HepG2 (cell line): ENCODE measurements around the gene RBM6. TPM values are rescaled to one million over a fixed set of nuclear protein-coding genes. Genes with fewer than 3 reads are reported as not detected.

Source experiments
- ADNP ChIP-seq: sonication (generic); formaldehyde crosslinking; IDR thresholded peaks from 2 replicates; pipeline ENCODE4 v1.4.0; 2020; ENCODE audit warnings: missing genetic modification reagents
- CEBPB ChIP-seq: IDR thresholded peaks from 2 replicates; pipeline ENCODE4 v1.6.1; 2011; ENCODE audit warnings: low read depth, low read length, improper control_type of control experiment, borderline replicate concordance
- POLR2AphosphoS5 ChIP-seq: IDR thresholded peaks from 2 replicates; pipeline ENCODE4 v1.6.1; 2012; ENCODE audit warnings: low read depth, low read length
- SKI ChIP-seq: fragments of 450-650 bp; IDR thresholded peaks from one replicate; pipeline ENCODE4 v1.6.1; 2018; ENCODE audit warnings: mild to moderate bottlenecking; ENCODE audit not compliant: partially characterized antibody
- SMAD3 ChIP-seq: sonication (generic); formaldehyde crosslinking; IDR thresholded peaks from 2 replicates; pipeline ENCODE4 v1.4.0; 2020; ENCODE audit warnings: missing genetic modification reagents
- SMARCC2 ChIP-seq: fragments of 450-650 bp; IDR thresholded peaks from 2 replicates; pipeline ENCODE4 v1.6.1; 2017; ENCODE audit warnings: antibody characterized with exemption, mild to moderate bottlenecking
- TBX3 ChIP-seq: fragments of 450-650 bp; IDR thresholded peaks from 2 replicates; pipeline ENCODE4 v1.6.1; 2017; ENCODE audit warnings: antibody characterized with exemption, mild to moderate bottlenecking, inconsistent platforms, borderline replicate concordance
- ZBTB20 ChIP-seq: sonication (generic); formaldehyde crosslinking; IDR thresholded peaks from 2 replicates; pipeline ENCODE4 v1.8.1; 2023; ENCODE audit warnings: missing genetic modification reagents, low read depth, mild to moderate bottlenecking, borderline replicate concordance
- ZFX ChIP-seq: sonication (generic); formaldehyde crosslinking; IDR thresholded peaks from 2 replicates; pipeline ENCODE4 v1.4.0; 2020; ENCODE audit warnings: mild to moderate bottlenecking, low read depth, missing genetic modification reagents, moderate library complexity
- ZSCAN21 ChIP-seq: sonication (generic); formaldehyde crosslinking; IDR thresholded peaks from 2 replicates; pipeline ENCODE4 v1.8.0; 2022; ENCODE audit warnings: mild to moderate bottlenecking, missing genetic modification reagents, moderate library complexity, borderline replicate concordance
- polyA plus RNA-seq, 8 experiments: library from polyadenylated mRNA; depleted of rRNA in 3 of 8; stranded (reverse) in 7 of 8; unstranded in 1 of 8; fragments of >200 nt; fragmentation: Illumina TruSeq in 4 of 8; extraction: Trizol in 4 of 8; gene quantifications; 2 replicates each; pipeline versions ENCODE4 v1.2.1 to v1.2.3, GENCODE V29; 2011 to 2016; ENCODE audit warnings: low read depth in 4 of 8, missing spikeins in 1 of 8, mixed read lengths in 1 of 8; ENCODE audit not compliant: insufficient read depth in 1 of 8
- total RNA-seq, 5 experiments: library from RNA; depleted of rRNA; stranded (reverse); fragments of >200 nt; fragmentation: Illumina TruSeq; extraction: Trizol; gene quantifications; 2 replicates each; pipeline ENCODE4 v1.2.3, GENCODE V29; 2016; ENCODE audit warnings: low read depth in 1 of 5
- TF ChIP-seq, protein P1 (sequence below): sonication (generic); formaldehyde crosslinking; conservative IDR thresholded peaks from 2 replicates; pipeline ENCODE4 v1.5.0; 2020; ENCODE audit warnings: missing genetic modification reagents
- TF ChIP-seq, protein P2 (sequence below): sonication (generic); formaldehyde crosslinking; IDR thresholded peaks from 2 replicates; pipeline ENCODE4 v1.4.0; 2020; ENCODE audit warnings: missing genetic modification reagents
- TF ChIP-seq, protein P3 (sequence below): sonication (generic); formaldehyde crosslinking; IDR thresholded peaks from 2 replicates; pipeline ENCODE4 v1.8.1; 2023; ENCODE audit warnings: mild to moderate bottlenecking, missing genetic modification reagents
- TF ChIP-seq, protein P4 (sequence below): sonication (generic); formaldehyde crosslinking; IDR thresholded peaks from 2 replicates; pipeline ENCODE4 v1.5.0; 2020; ENCODE audit warnings: mild to moderate bottlenecking, missing genetic modification reagents
- TF ChIP-seq, protein P5 (sequence below): sonication (generic); formaldehyde crosslinking; IDR thresholded peaks from 2 replicates; pipeline ENCODE4 v1.5.1; 2020; ENCODE audit warnings: mild to moderate bottlenecking, missing genetic modification reagents, borderline replicate concordance
- TF ChIP-seq, protein P6 (sequence below): sonication (generic); formaldehyde crosslinking; IDR thresholded peaks from 2 replicates; pipeline ENCODE4 v1.5.1; 2020; ENCODE audit warnings: mild to moderate bottlenecking, missing genetic modification reagents, moderate library complexity

The RBM6 gene
- total and polyA plus RNA-seq, 2 of the 13 experiments (the other 11 are each of a cell fraction or from before 2014, with no cell fraction given), result 72.7 to 86.1 TPM

DNA sequence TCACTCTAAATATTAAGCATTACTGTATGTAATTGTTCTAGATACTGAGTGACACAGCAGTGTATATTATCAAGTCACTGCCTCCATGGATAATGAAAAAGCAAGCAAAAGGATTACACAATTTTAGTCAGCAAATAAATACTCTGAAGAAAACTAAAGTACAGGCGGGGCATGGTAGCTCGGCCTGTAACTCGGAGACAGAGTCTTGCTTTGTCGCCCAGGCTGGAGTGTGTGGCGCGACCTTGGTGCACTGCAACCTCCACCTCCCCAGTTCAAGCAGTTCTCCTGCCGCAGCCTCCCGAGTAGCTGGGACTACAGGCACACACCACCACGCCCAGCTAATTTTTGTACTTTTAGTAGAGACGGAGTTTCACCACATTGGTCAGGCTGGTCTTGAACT, 32.7 kb downstream of the RBM6 start (continued):
- no peak for TF ChIP-seq ZFX (CRISPR knock-in tag)
- no peak for TF ChIP-seq ZSCAN21 (CRISPR knock-in tag)
- TF ChIP-seq, protein P1, sequence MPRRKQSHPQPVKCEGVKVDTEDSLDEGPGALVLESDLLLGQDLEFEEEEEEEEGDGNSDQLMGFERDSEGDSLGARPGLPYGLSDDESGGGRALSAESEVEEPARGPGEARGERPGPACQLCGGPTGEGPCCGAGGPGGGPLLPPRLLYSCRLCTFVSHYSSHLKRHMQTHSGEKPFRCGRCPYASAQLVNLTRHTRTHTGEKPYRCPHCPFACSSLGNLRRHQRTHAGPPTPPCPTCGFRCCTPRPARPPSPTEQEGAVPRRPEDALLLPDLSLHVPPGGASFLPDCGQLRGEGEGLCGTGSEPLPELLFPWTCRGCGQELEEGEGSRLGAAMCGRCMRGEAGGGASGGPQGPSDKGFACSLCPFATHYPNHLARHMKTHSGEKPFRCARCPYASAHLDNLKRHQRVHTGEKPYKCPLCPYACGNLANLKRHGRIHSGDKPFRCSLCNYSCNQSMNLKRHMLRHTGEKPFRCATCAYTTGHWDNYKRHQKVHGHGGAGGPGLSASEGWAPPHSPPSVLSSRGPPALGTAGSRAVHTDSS (CRISPR knock-in tag), result no peak
- TF ChIP-seq, protein P2, sequence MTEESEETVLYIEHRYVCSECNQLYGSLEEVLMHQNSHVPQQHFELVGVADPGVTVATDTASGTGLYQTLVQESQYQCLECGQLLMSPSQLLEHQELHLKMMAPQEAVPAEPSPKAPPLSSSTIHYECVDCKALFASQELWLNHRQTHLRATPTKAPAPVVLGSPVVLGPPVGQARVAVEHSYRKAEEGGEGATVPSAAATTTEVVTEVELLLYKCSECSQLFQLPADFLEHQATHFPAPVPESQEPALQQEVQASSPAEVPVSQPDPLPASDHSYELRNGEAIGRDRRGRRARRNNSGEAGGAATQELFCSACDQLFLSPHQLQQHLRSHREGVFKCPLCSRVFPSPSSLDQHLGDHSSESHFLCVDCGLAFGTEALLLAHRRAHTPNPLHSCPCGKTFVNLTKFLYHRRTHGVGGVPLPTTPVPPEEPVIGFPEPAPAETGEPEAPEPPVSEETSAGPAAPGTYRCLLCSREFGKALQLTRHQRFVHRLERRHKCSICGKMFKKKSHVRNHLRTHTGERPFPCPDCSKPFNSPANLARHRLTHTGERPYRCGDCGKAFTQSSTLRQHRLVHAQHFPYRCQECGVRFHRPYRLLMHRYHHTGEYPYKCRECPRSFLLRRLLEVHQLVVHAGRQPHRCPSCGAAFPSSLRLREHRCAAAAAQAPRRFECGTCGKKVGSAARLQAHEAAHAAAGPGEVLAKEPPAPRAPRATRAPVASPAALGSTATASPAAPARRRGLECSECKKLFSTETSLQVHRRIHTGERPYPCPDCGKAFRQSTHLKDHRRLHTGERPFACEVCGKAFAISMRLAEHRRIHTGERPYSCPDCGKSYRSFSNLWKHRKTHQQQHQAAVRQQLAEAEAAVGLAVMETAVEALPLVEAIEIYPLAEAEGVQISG (CRISPR knock-in tag), result no peak
- no peak for TF ChIP-seq ZBTB20 (CRISPR knock-in tag)
- TF ChIP-seq CEBPB, result peak; percentile 41; the same call in 1 of the 2 replicates
- TF ChIP-seq, protein P3, sequence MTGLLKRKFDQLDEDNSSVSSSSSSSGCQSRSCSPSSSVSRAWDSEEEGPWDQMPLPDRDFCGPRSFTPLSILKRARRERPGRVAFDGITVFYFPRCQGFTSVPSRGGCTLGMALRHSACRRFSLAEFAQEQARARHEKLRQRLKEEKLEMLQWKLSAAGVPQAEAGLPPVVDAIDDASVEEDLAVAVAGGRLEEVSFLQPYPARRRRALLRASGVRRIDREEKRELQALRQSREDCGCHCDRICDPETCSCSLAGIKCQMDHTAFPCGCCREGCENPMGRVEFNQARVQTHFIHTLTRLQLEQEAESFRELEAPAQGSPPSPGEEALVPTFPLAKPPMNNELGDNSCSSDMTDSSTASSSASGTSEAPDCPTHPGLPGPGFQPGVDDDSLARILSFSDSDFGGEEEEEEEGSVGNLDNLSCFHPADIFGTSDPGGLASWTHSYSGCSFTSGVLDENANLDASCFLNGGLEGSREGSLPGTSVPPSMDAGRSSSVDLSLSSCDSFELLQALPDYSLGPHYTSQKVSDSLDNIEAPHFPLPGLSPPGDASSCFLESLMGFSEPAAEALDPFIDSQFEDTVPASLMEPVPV (CRISPR knock-in tag), result no peak
- TF ChIP-seq POLR2AphosphoS5, result no peak
- TF ChIP-seq ADNP (CRISPR knock-in tag), result no peak
- no peak for TF ChIP-seq TBX3
- no peak for TF ChIP-seq SMAD3
- TF ChIP-seq, protein P4, sequence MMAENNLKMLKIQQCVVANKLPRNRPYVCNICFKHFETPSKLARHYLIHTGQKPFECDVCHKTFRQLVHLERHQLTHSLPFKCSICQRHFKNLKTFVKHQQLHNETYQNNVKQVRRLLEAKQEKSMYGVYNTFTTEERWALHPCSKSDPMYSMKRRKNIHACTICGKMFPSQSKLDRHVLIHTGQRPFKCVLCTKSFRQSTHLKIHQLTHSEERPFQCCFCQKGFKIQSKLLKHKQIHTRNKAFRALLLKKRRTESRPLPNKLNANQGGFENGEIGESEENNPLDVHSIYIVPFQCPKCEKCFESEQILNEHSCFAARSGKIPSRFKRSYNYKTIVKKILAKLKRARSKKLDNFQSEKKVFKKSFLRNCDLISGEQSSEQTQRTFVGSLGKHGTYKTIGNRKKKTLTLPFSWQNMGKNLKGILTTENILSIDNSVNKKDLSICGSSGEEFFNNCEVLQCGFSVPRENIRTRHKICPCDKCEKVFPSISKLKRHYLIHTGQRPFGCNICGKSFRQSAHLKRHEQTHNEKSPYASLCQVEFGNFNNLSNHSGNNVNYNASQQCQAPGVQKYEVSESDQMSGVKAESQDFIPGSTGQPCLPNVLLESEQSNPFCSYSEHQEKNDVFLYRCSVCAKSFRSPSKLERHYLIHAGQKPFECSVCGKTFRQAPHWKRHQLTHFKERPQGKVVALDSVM (CRISPR knock-in tag), result peak; percentile 57; the same call in 1 of the 2 replicates
- TF ChIP-seq, protein P5, sequence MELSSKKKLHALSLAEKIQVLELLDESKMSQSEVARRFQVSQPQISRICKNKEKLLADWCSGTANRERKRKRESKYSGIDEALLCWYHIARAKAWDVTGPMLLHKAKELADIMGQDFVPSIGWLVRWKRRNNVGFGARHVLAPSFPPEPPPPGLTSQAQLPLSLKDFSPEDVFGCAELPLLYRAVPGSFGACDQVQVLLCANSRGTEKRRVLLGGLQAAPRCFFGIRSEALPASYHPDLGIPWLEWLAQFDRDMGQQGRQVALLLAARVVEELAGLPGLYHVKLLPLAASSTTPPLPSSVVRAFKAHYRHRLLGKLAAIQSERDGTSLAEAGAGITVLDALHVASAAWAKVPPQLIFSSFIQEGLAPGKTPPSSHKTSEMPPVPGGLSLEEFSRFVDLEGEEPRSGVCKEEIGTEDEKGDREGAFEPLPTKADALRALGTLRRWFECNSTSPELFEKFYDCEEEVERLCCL (CRISPR knock-in tag), result no peak
- TF ChIP-seq SMARCC2, result no peak
- TF ChIP-seq, protein P6, sequence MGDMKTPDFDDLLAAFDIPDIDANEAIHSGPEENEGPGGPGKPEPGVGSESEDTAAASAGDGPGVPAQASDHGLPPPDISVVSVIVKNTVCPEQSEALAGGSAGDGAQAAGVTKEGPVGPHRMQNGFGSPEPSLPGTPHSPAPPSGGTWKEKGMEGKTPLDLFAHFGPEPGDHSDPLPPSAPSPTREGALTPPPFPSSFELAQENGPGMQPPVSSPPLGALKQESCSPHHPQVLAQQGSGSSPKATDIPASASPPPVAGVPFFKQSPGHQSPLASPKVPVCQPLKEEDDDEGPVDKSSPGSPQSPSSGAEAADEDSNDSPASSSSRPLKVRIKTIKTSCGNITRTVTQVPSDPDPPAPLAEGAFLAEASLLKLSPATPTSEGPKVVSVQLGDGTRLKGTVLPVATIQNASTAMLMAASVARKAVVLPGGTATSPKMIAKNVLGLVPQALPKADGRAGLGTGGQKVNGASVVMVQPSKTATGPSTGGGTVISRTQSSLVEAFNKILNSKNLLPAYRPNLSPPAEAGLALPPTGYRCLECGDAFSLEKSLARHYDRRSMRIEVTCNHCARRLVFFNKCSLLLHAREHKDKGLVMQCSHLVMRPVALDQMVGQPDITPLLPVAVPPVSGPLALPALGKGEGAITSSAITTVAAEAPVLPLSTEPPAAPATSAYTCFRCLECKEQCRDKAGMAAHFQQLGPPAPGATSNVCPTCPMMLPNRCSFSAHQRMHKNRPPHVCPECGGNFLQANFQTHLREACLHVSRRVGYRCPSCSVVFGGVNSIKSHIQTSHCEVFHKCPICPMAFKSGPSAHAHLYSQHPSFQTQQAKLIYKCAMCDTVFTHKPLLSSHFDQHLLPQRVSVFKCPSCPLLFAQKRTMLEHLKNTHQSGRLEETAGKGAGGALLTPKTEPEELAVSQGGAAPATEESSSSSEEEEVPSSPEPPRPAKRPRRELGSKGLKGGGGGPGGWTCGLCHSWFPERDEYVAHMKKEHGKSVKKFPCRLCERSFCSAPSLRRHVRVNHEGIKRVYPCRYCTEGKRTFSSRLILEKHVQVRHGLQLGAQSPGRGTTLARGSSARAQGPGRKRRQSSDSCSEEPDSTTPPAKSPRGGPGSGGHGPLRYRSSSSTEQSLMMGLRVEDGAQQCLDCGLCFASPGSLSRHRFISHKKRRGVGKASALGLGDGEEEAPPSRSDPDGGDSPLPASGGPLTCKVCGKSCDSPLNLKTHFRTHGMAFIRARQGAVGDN (CRISPR knock-in tag), result 0 out of 2 replicates have a peak, but pooled peaks have one; percentile 11
- no peak for TF ChIP-seq SKI
